ENCODE results near the gene TSPYL1. TPM values are rescaled to one million over a fixed set of nuclear protein-coding genes. Genes with fewer than 3 reads are reported as not detected.

TSPYL1 gene
- total and polyA plus RNA-seq, 9 of the 15 experiments (the other 6 are each of a cell fraction or from before 2014, with no cell fraction given): 23.1 to 56.8 (median 37.9) TPM

DNA sequence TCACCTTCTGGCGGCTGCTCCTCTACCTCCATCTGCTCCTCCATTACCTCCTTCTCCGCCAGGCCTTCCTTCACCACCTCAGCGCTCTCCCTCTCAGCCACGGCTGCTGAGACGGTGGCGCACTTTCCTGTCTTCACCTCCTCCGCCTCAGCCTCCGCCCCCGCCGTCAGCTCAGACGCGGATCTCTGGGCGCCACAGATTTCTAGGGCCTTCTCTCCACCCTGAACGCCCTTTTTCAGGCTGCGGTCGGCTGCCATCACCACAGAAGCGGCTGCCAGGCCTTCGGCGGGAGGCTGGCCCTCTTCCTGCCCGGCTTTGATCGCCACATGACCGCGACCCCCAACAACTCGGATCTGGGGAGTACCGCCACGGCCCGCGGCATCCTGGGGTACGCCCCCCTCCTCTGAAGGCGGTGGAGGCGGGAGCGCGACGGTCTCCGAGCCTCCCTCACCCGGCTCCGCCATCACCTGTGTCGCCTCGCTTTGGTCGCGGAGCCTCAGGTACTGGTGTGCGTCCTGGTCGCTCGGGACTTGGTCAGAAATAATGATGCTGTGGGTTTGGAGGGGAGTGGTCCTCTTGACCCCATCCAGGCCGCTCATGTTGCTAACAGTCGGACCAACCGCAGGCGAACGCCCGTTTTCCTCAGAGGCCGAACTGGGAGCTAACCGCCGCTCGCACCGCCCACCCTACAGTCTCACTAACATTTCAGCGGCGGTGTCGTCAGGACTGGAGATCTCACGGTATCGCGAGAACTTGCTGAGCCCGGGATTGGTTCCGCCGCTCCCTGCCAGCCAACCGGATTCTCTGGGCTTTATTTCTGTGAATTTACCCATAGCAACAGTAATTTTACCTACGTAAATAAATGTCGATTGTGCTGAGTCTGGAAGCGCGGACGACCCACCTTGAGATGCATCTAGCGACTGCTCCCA is at the start of gene TSPYL1 (continued):
- TF ChIP-seq, protein P1, sequence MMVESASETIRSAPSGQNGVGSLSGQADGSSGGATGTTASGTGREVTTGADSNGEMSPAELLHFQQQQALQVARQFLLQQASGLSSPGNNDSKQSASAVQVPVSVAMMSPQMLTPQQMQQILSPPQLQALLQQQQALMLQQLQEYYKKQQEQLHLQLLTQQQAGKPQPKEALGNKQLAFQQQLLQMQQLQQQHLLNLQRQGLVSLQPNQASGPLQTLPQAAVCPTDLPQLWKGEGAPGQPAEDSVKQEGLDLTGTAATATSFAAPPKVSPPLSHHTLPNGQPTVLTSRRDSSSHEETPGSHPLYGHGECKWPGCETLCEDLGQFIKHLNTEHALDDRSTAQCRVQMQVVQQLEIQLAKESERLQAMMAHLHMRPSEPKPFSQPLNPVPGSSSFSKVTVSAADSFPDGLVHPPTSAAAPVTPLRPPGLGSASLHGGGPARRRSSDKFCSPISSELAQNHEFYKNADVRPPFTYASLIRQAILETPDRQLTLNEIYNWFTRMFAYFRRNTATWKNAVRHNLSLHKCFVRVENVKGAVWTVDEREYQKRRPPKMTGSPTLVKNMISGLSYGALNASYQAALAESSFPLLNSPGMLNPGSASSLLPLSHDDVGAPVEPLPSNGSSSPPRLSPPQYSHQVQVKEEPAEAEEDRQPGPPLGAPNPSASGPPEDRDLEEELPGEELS (CRISPR knock-in tag; IDR thresholded peaks at IDR 0.05; ENCODE audit: borderline replicate concordance): peak; percentile 88; the same call in 1 of the 2 replicates
- TF ChIP-seq HMGN3 (IDR thresholded peaks at IDR 0.05; ENCODE audit: borderline replicate concordance, extremely low read depth, insufficient read length, low read depth, low read length): no peak
- TF ChIP-seq, protein P2, sequence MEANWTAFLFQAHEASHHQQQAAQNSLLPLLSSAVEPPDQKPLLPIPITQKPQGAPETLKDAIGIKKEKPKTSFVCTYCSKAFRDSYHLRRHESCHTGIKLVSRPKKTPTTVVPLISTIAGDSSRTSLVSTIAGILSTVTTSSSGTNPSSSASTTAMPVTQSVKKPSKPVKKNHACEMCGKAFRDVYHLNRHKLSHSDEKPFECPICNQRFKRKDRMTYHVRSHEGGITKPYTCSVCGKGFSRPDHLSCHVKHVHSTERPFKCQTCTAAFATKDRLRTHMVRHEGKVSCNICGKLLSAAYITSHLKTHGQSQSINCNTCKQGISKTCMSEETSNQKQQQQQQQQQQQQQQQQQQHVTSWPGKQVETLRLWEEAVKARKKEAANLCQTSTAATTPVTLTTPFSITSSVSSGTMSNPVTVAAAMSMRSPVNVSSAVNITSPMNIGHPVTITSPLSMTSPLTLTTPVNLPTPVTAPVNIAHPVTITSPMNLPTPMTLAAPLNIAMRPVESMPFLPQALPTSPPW (CRISPR knock-in tag; IDR thresholded peaks at IDR 0.05): peak; percentile 61
- 0 out of 2 replicates have a peak, but pooled peaks have one; percentile 6 for TF ChIP-seq TCF3 (CRISPR knock-in tag; IDR thresholded peaks at IDR 0.05)
- peak in 1 of 3 experiments; percentile 43 for TF ChIP-seq YY1 (IDR thresholded peaks at IDR 0.05; ENCODE audit: borderline replicate concordance in 1 of 3, control insufficient read depth in 1 of 3, extremely low read depth in 1 of 3, insufficient read depth in 3 of 3, insufficient read length in 1 of 3, insufficient replicate concordance in 2 of 3, low read depth in 1 of 3, low read length in 2 of 3)
- peak; percentile 44; the same call in 1 of the 2 replicates for TF ChIP-seq ESRRA (IDR thresholded peaks at IDR 0.05; ENCODE audit: borderline replicate concordance, low read depth)
- TF ChIP-seq TOE1 (IDR thresholded peaks at IDR 0.05; ENCODE audit: borderline replicate concordance): peak; percentile 47
- TF ChIP-seq TOE1 (CRISPR knock-in tag; IDR thresholded peaks at IDR 0.05; ENCODE audit: borderline replicate concordance, low read depth): no peak
- peak; percentile 81; the same call in 1 of the 2 replicates for TF ChIP-seq OTX1 (CRISPR knock-in tag; IDR thresholded peaks at IDR 0.05)
- 0 out of 2 replicates have a peak, but pooled peaks have one; percentile 18 for TF ChIP-seq ZNF830 (CRISPR knock-in tag; IDR thresholded peaks at IDR 0.05)
- TF ChIP-seq, protein P3, sequence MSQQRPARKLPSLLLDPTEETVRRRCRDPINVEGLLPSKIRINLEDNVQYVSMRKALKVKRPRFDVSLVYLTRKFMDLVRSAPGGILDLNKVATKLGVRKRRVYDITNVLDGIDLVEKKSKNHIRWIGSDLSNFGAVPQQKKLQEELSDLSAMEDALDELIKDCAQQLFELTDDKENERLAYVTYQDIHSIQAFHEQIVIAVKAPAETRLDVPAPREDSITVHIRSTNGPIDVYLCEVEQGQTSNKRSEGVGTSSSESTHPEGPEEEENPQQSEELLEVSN (IDR thresholded peaks at IDR 0.05; ENCODE audit: borderline replicate concordance in 1 of 2, extremely low read depth in 1 of 2, insufficient read depth in 1 of 2, insufficient read length in 1 of 2, low read depth in 1 of 2, low read length in 1 of 2, poor library complexity in 1 of 2, severe bottlenecking in 1 of 2): peak; percentile 14 to 23
- peak; percentile 56 for TF ChIP-seq FOXM1 (IDR thresholded peaks at IDR 0.05; ENCODE audit: low read depth)
- peak; percentile 84; the same call in 1 of the 2 replicates for TF ChIP-seq FOXM1 (CRISPR knock-in tag; IDR thresholded peaks at IDR 0.05; ENCODE audit: low read depth)
- TF ChIP-seq, protein P4, sequence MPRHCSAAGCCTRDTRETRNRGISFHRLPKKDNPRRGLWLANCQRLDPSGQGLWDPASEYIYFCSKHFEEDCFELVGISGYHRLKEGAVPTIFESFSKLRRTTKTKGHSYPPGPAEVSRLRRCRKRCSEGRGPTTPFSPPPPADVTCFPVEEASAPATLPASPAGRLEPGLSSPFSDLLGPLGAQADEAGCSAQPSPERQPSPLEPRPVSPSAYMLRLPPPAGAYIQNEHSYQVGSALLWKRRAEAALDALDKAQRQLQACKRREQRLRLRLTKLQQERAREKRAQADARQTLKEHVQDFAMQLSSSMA (CRISPR knock-in tag; IDR thresholded peaks at IDR 0.05): 0 out of 2 replicates have a peak, but pooled peaks have one; percentile 20
- TF ChIP-seq ZNF431 (CRISPR knock-in tag; IDR thresholded peaks at IDR 0.05): peak; percentile 67; the same call in 1 of the 2 replicates
- peak; percentile 69; the same call in 1 of the 2 replicates for TF ChIP-seq ZC3H4 (CRISPR knock-in tag; IDR thresholded peaks at IDR 0.05; ENCODE audit: borderline replicate concordance)

Measured in K562 (cell line).